ENCODE results near the gene IAH1.

GRCh38 chr2:9478526-9478925 is 4.2 kb downstream of the IAH1 start:
- TF ChIP-seq, protein P1, sequence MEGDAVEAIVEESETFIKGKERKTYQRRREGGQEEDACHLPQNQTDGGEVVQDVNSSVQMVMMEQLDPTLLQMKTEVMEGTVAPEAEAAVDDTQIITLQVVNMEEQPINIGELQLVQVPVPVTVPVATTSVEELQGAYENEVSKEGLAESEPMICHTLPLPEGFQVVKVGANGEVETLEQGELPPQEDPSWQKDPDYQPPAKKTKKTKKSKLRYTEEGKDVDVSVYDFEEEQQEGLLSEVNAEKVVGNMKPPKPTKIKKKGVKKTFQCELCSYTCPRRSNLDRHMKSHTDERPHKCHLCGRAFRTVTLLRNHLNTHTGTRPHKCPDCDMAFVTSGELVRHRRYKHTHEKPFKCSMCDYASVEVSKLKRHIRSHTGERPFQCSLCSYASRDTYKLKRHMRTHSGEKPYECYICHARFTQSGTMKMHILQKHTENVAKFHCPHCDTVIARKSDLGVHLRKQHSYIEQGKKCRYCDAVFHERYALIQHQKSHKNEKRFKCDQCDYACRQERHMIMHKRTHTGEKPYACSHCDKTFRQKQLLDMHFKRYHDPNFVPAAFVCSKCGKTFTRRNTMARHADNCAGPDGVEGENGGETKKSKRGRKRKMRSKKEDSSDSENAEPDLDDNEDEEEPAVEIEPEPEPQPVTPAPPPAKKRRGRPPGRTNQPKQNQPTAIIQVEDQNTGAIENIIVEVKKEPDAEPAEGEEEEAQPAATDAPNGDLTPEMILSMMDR (IDR thresholded peaks at IDR 0.05; ENCODE audit: low read length) = no peak
- no peak for TF ChIP-seq EZH2 (optimal IDR thresholded peaks at IDR 0.05; ENCODE audit: low read depth, low read length)

All from MM.1S (cell line).